MV-4-11 (cell line): ENCODE data around the gene EEF1AKMT3.

Experiments
- DNase-seq: peaks from one replicate; lab custom pipeline; 2025; lab: John Stamatoyannopoulos, UW

The EEF1AKMT3 gene

GRCh38 chr12:57735198-57735855, 37.1 kb upstream of the EEF1AKMT3 start:
- no peak for DNase-seq

DNA sequence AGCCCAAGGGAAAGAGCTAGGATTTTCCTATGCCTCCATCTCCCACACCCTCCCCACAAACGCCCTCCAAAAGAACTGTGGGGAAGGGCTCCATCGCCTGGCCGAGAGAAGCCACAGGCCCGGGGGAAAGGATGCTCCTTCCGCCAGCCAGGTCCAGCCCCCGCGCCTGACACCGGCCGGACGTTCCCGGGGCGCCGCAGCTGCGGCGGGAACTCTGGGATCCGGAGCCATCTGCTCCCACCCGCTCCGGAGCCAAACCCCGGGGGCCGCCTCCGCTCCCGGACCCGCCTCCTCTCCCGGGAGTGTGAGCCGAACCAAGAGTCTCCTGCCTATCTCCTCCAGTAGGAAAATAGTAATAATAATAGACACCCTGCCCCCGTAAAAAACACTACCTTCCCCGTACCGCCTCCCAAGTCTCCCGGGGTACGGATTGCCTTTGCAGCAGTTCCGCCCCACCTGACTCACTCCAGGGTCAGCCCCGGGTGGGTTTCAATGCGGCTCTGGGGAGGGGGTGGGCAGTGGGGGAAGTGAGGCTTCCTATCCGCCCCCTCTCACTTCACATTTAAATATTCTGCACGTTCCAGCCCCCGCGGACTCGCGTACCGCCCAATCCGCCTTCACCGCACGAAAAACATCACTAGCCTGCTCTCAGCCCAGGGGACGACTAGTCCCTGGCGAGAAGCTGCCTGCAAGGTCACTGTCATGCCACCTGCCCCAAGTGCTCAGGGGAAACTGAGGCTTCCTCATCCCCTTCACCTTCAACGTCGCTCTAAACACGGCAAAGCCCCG, 36.3 kb upstream of the EEF1AKMT3 start:
- DNase-seq: no peak

DNA sequence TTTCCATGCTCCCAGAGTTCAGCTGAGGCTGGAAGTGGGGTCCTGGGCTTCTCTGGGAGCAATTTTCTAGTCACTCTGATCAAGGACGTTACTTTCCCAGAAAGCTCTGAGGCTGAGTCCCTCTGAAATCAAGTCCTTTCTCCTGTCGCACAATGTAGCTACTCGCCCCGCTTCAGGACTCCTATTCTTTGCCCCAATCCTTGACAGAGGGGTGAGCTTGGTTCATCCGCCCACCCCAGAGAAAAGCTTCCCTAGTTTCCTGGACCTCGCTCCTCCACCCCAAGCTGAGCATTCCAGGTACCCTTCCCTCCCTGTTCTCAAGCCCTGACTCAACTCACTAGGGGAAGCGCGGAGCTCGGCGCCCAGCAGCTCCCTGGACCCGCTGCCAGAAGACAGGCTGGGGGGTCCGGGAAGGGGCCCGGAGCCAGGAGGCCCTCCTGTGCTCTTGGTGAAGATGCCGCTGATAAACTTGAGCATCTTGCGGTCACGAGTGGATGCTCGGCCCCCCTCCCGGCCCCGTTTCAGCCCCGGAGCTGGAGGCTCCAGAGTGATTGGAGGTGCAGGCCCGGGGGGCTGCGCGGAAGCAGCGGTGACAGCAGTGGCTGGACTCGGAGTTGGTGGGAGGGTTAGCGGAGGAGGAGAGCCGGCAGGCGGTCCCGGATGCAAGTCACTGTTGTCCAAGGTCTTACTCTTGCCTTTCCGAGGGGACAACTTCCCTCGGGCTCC, 35.5 kb upstream of the EEF1AKMT3 start:
- DNase-seq: no peak

GRCh38 chr12:57737467-57738460, 34.6 kb upstream of the EEF1AKMT3 start:
- DNase-seq: no peak

- no peak for DNase-seq
Measured at GRCh38 chr12:57738661-57739237, 33.7 kb upstream of the EEF1AKMT3 start, which contains the start of gene AGAP2. Gene AGAP2 (minus strand): TSS chr12:57738742. CDS start chr12:57738246, 496 bp downstream.

GRCh38 chr12:57739387-57739786, 33.0 kb upstream of the EEF1AKMT3 start:
- no peak for DNase-seq

- DNase-seq: no peak
Measured at GRCh38 chr12:57739914-57740538, 32.4 kb upstream of the EEF1AKMT3 start.

DNA sequence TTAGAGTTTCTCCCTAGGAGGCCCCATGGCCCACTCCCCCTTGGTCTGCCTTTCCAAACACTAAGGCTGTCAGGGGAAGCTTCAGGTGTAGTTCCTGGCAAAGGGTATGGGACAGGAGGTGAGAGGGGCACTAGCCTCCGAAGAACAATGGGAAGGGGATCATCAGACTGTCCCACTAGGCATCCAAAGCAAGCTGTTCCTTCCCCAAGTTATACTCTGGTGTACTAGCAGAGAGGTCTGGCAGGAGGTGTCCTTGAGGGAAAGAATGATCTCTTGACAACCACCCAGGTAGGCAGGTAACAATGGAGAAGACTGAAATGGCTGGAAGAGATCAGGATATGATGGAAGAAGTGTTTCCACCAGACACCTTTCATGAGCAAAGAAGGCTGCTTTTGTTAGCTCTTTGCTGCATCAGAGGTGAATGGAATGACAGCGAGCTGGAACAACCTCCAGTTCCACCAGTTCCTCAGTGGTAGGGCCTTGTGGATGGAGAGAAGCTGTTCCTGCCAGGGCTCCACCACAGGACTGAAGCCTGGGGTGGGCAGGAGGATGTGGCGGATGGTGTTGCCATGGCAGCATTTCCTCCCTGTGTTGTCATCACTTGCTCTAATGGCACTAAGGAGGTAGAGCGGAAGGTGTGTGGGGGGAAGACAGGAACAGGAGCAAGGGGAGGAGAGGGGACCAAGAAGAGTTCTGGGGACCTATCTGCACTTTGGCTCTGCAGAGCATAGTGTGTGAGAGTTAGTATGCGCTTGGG, 31.6 kb upstream of the EEF1AKMT3 start:
- DNase-seq: peak; percentile 59

- no peak for DNase-seq
Measured at GRCh38 chr12:57741413-57741789, 31.0 kb upstream of the EEF1AKMT3 start.

- peak; percentile 71 for DNase-seq
Measured at GRCh38 chr12:57741844-57742738, 30.3 kb upstream of the EEF1AKMT3 start.

GRCh38 chr12:57743769-57744168, 28.6 kb upstream of the EEF1AKMT3 start:
- DNase-seq: no peak

DNA sequence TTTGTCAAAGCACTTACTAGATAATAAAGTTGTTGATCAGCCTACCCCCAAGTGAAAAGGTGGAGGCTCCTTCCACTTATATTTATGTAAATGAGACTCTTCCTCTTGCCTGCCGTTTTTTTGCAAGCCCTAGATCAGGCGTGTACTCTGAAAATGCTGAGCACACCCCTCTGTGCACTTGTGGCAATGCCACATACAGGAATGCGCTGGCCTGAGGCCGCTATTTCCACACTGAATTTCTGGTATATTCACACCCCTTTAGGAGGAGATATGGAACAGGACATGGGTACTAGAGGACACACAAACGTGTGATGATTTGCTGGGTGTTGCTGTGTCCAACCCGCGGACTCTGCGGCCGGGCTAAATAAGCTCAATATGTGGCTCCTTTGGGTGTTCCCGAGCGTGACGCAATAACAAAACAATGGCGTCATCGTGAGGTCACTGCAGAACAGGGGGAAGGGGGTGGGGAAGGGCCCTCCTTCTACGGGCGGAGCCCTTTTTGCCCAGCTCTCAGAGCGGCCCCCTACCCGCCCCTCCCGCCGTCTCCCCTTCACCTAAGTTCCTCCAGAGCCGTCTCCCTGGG, 28.1 kb upstream of the EEF1AKMT3 start:
- DNase-seq: no peak

- DNase-seq: peak; percentile 98
Measured at GRCh38 chr12:57744777-57745484, 27.5 kb upstream of the EEF1AKMT3 start, which contains the start of gene TSPAN31. Gene TSPAN31 (plus strand): TSS chr12:57745039. CDS start chr12:57745155, 116 bp downstream.

DNA sequence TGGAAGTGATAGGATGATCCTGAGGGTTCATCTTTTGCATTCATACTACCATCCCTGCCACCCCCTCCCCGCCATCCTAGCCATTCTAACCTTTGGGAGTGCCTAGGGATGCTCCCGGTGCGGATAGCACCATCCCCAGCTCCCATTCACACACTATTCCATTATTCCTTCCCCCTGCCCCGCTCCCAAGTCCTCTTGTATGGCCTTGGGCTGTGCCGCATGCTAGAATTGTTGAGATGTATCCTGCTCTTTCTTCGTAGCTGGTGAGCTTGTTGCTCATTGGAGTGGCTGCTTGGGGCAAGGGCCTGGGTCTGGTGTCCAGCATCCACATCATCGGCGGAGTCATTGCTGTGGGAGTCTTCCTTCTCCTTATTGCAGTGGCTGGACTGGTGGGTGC, 26.9 kb upstream of the EEF1AKMT3 start:
- no peak for DNase-seq

DNA sequence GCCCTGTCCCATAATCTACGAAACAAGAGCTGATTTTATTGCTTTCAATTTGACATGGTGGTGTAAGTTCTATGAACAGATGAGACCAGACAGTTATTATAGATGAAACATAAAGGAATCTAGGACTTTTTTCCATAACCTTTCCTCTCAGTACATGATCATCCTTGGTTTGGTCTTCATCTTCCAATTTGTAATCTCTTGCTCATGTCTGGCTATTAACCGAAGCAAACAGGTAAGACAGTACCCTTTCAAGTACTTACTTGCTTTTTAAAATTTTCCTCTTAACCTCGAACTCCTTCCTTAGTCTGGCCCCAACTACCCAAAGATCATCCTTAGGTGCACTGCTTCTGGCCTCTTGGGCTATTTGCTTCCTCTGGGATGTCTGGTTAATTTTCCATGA, 26.4 kb upstream of the EEF1AKMT3 start:
- DNase-seq: no peak

GRCh38 chr12:57749061-57749460, 23.4 kb upstream of the EEF1AKMT3 start:
- DNase-seq: no peak

- no peak for DNase-seq
Measured at GRCh38 chr12:57750561-57751431, 21.6 kb upstream of the EEF1AKMT3 start.
